Omental fat pad (tissue), 4 donors: Measurements from ENCODE around the gene HNF4A. TPM values are rescaled to one million over a fixed set of nuclear protein-coding genes. Genes with fewer than 3 reads are reported as not detected.

Source experiments
- ATAC-seq: fragments of 150-250 bp; one replicate; pipeline ENCODE4 v1.9.1; 2016; ENCODE audit warnings: mild to moderate bottlenecking, moderate library complexity; ENCODE audit not compliant: low FRiP score
- DNase-seq: peaks from one replicate; pipeline ENCODE4 v3.0.0-alpha.2; 2019; ENCODE audit warnings: low spot score
- total RNA-seq, 4 donors: library from RNA; depleted of rRNA; stranded (reverse); fragments of >200 nt; gene quantifications; one replicate each; pipeline ENCODE4 v1.1.0, GENCODE V29; 2016
- TF ChIP-seq, protein P1 (sequence below), 3 donors: fragments of 450-650 bp; IDR thresholded peaks; one replicate each; pipeline ENCODE4 v1.5.1; 2016 to 2017; ENCODE audit warnings: antibody characterized with exemption in 3 of 3, mild to moderate bottlenecking in 3 of 3, moderate library complexity in 2 of 3

The HNF4A gene
- total RNA-seq, 4 donors from 2014 or later, result not detected

DNA sequence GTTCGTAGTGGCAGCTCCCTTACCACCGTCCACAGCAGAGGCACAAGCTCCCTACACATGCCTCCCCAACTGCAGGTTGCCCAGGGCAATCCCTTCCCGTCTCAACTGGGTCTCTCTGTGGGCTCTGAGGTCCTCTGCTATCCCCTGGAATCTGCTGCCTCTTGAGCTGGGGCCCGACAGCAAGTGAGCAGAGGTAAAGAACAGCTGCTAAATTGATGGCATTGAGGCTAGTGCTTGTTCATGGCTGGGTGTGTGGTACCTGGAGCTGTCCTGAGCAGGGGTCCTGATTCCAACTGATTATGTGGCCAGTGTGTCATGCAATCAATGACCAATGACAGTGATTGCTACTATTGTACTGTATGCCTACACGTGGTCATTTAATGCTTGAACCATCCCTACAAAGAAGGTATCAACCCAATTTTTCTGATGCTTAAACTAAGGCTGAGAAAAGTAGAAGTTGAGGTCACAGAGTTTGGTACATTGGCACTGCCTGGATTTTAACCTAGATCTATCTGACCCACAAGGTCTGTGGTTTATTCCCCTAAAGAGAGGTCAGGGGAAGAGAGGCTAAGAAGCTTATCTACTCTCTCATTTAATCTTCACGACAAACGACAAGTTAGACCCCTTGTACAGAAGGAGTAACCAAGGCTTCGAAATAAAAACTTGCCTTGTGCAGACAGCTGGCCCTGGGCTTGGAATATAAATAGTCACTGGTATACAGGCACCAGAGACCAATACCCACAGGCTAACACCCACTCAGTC, 41.1 kb downstream of the HNF4A start:
- TF ChIP-seq, protein P1, sequence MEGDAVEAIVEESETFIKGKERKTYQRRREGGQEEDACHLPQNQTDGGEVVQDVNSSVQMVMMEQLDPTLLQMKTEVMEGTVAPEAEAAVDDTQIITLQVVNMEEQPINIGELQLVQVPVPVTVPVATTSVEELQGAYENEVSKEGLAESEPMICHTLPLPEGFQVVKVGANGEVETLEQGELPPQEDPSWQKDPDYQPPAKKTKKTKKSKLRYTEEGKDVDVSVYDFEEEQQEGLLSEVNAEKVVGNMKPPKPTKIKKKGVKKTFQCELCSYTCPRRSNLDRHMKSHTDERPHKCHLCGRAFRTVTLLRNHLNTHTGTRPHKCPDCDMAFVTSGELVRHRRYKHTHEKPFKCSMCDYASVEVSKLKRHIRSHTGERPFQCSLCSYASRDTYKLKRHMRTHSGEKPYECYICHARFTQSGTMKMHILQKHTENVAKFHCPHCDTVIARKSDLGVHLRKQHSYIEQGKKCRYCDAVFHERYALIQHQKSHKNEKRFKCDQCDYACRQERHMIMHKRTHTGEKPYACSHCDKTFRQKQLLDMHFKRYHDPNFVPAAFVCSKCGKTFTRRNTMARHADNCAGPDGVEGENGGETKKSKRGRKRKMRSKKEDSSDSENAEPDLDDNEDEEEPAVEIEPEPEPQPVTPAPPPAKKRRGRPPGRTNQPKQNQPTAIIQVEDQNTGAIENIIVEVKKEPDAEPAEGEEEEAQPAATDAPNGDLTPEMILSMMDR (IDR thresholded peaks at IDR 0.05), result no peak
- DNase-seq, result no peak
- ATAC-seq, result no peak

DNA sequence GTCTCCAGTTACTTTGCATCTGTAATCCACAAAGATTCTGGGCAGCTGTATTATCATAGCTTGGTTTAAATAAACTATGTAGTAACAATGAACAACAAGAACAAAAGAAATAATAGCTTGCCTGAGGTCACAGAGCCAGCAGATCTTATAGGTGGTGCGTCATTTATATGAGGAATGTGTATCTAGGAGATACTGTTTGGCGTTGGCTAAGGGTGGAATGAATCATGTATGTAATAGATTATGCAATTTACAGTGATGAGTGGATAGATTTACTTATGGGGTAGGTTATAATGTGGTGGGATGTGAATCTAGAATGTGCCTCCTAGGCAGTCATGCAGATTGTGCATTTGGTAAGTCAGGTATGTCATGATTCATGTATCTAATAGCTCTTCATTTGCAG, 42.8 kb downstream of the HNF4A start:
- TF ChIP-seq, protein P1 (IDR thresholded peaks at IDR 0.05), result no peak
- DNase-seq (no peak), ATAC-seq (no peak)

DNA sequence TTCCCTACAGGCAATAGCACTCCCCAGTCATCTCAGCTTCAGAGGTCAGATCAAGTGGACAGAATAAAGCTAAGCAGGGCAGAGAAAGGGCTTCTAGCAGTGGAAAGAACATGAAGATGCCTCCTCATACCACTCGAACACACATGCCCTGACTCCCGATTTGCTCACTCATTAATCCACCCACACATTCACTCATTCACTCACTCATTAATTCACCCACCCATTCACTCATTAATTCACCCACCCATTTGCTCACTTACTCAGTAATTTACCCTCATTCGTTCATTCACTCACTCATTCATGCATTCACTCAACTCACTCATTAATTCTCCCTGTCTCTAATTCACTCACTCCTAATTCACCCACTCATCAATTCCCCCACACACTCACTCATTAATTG, 43.9 kb downstream of the HNF4A start:
- ATAC-seq, result no peak
- no peak for DNase-seq
- TF ChIP-seq, protein P1 (IDR thresholded peaks at IDR 0.05), result no peak

DNA sequence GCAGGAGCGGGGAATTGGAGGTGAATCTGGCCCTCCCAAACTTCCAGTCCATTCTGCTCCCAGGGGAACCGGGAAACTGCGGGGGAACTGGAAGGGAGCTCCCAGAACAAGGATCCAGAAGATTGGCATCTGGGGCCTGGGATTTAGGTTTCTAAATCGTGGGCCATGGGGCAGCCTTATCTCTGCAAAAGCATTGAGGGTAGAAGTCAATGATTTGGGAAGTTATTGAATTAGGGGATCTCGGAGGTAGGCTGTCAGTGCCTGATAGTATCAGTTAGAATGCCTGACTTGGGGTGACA, 45.1 kb downstream of the HNF4A start:
- no peak for DNase-seq
- no peak for ATAC-seq
- TF ChIP-seq, protein P1 (IDR thresholded peaks at IDR 0.05), result no peak

DNA sequence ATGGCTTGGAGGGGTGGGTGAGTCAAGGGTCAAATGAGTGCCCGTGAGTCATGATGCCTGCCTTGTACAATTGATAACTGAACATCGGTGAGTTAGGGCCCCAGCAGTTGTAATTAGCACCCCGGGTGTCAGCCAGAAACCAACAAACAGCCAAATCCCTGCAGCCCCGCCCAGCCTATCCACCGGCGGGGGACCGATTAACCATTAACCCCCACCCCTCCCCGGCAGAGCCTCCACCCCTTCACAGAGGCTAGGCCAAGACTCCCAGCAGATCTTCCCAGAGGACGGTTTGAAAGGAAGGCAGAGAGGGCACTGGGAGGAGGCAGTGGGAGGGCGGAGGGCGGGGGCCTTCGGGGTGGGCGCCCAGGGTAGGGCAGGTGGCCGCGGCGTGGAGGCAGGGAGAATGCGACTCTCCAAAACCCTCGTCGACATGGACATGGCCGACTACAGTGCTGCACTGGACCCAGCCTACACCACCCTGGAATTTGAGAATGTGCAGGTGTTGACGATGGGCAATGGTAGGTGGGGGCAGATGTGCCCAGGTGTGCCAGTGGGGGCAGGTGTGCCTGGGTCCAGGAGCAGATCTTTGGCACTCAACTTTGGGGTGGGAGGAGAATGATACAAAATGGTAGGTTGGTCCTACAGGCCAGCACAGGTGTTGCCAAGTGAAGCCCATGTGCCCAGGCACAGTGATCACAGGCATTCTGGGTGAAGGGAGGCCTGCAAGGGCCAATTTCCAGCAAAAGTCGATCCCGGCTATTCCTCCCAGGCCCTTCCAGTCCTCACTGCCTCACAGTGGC, 45.7 kb downstream of the HNF4A start:
- no peak for ATAC-seq
- no peak for DNase-seq
- TF ChIP-seq, protein P1 (IDR thresholded peaks at IDR 0.05), result no peak

DNA sequence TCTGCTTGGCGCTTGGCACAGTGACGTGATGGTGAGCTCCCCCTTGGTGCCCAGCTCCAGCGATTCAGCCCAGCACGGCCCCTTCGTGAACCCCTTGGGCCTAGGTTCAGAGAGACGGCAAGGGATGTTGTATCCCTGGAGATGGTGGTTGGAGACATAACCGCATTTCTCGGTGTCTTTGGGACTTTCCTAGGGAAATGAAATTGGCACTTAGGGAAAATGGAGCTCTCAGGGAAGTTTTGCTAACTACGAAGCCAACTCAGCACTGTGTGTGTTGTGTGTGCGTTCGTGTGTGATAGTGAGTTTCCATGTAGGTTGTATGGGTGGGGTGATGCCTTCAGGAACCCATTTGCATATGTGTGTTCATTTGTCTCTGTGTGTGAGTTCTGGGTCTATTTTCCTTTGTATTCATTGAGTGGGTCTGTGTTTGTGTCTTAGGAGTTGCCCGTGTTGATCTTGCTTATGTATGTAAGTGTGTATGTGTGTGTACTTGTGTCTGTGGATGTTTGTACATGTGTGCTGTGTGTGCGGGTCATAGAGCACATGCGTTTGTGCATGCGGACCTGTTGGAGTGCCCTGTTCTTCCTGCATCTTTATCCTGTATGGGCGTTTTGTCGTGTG, 46.4 kb downstream of the HNF4A start:
- TF ChIP-seq, protein P1 (IDR thresholded peaks at IDR 0.05), result no peak
- DNase-seq, result no peak
- no peak for ATAC-seq
